Measurements from ENCODE around the gene PMEPA1.

The PMEPA1 gene

DNA sequence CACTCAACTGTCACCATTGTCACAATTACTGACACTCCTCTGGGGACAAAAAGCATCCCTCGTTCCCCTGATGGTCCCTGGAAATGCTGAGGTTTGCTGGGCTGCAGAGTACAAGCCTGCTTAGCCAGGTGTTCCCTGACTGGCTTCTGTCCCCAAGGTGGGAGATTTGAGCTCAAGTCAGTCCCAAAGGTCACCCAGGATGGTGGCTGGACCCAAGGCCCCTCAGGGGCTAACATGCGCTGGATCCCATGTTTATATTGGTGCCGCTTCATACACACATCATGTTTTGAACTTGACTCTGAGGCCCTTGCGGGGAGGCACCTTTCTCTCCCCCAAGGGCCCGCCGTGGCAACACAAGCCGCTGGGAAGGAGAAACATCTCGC is 44.2 kb downstream of the PMEPA1 start:
- no peak for DNase-seq (ENCODE audit: extremely low read depth, low read depth)
- TF ChIP-seq, protein P1, sequence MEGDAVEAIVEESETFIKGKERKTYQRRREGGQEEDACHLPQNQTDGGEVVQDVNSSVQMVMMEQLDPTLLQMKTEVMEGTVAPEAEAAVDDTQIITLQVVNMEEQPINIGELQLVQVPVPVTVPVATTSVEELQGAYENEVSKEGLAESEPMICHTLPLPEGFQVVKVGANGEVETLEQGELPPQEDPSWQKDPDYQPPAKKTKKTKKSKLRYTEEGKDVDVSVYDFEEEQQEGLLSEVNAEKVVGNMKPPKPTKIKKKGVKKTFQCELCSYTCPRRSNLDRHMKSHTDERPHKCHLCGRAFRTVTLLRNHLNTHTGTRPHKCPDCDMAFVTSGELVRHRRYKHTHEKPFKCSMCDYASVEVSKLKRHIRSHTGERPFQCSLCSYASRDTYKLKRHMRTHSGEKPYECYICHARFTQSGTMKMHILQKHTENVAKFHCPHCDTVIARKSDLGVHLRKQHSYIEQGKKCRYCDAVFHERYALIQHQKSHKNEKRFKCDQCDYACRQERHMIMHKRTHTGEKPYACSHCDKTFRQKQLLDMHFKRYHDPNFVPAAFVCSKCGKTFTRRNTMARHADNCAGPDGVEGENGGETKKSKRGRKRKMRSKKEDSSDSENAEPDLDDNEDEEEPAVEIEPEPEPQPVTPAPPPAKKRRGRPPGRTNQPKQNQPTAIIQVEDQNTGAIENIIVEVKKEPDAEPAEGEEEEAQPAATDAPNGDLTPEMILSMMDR (IDR thresholded peaks at IDR 0.05; ENCODE audit: low read depth, low read length), result no peak

DNA sequence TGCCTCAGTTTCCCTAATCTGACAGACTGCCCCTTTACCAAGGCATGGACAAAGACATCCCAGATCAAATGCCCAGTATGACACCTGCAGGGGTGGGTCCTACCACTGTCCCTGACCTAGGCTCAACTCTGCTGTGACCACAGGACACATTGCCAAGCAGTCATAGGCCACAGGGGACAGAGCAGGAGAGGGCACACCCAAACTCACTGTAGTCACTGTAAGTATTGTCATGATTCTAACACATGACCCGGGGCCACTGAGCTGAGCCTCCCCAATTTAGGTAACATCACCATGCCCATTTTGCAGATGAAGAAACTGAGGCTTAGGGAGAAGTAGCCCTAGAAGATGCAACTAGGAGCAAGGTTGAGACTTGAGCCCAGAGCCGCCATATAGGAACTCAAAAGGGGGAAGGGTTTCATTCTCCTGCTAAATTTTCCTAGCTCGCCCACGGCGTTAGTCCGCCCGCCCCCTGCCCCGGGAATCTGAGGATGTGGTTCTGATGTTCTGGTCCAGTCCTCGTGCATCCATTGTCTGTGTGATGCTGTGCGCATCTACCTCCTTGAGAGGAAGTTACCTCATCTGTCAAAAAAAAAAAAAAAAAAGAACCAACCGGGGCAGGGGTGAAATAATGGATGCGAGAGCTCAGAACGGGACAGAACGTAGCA is 44.8 kb downstream of the PMEPA1 start:
- TF ChIP-seq, protein P1 (IDR thresholded peaks at IDR 0.05; ENCODE audit: low read depth, low read length), result no peak
- DNase-seq (ENCODE audit: extremely low read depth, low read depth), result no peak

DNA sequence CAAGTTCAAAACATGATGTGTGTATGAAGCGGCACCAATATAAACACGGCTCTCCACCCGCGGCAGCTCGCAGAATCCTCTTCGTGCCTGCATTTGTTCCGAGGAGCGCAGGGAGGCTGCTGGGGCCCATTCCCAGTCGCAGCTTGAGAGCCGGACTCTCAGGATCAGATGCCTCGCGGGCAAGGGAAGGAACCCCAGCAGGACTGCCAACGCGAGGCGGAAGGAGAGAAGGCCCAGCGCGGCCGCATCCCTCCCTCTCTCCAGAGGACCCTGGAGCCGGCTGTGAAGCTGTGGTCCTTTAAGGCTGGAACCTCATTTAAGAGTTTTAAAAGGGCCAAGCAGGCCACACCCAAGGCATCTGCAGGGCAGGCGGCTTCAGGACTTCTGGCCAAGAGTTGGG is 45.3 kb downstream of the PMEPA1 start:
- TF ChIP-seq, protein P1 (IDR thresholded peaks at IDR 0.05; ENCODE audit: low read depth, low read length), result no peak
- DNase-seq (ENCODE audit: extremely low read depth, low read depth), result no peak

DNA sequence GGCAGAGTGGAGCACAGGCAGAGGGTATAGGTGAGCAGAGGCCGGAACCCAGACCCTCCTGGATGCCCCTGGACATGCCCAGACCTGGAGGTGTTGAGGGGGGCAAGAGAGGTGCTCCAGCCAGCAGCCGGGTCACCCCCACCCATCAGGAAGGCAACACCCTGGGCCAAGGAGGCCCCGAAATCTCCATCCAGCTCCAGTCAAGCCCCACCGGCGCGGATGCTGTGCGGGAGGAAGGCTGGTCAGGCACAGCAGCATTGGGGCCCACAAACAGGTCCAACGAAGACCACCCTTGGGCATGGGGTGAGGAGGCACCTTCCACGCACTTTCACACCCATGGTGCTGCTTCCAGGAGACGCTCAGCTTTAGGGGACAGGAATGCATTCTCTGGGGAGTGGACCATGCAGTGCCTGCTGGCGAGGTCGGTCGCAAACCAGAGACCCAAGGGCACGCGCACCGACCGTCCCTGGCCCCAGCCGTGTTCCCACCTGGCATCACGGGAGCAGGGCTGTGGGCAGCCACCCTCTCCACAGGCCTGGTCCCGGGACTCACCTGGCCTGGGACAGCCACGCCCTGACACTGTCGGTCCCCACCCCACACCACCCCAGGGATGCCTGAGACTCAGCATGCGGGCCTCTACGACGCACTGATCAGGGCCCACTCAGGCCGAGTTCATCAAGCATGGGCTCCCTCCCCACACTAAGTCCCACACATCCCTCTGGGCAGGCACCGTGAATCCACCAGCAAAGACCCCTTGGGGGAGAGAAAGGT is 45.9 kb downstream of the PMEPA1 start:
- DNase-seq (ENCODE audit: extremely low read depth, low read depth), result no peak
- TF ChIP-seq, protein P1 (IDR thresholded peaks at IDR 0.05; ENCODE audit: low read depth, low read length), result no peak

DNA sequence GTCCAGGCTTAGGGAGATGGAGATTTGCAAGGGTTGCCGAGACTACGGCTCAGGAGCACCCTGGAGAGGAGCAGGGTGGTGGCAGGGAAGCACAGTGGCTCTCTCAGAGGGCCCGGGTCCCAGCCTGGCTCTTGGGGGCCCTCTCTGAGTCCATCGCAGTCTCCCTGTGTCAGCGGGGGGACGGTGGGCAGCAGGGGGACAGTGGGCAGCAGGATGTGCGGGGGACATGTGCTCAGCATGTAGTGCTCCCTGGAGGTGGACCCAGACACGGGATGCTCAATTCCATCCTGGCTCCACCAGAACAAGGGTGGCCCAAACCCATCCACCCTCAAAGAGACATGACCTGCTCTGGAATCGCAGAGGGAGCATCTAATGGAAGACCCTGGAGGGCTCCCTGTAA is 46.6 kb downstream of the PMEPA1 start:
- DNase-seq (ENCODE audit: extremely low read depth, low read depth), result no peak
- TF ChIP-seq, protein P1 (IDR thresholded peaks at IDR 0.05; ENCODE audit: low read depth, low read length), result no peak

DNA sequence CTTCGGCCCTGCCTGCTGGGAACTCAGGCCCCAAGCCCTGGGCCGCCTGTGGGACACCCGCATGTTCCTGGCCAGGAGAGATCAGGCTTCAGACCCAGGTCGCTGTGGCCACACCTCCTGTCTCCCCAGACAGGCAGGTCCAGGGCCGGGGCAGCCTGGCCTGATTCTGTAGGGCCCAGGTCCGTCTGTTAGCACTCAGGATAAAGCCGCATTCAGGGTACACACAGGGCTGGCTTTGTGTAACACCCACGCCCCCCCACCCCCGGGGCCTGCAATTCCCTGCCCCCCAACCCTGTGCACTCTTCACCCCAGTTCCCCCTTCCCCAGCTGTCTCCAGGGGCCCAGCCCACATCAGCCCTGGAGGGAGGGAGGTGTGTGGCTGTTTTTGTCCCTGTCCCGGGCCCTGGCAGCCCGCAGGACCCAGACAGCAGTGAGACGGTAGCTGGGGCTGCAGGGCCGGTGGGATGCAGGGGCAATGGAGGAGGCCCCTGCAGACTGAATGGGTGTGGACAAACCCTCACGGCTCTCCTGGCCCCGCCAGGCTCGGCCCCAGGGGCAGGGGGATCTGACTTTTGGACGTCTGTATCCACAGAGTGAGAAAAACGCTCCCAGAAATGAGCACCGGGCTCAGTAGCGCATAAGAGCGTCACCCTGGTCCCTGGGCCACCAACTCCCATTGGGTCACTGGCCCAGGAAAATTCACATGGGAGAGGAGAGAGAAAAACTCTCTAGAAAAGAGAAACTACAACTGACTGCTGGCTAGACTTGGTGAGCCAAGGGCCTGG is 47.2 kb downstream of the PMEPA1 start:
- DNase-seq (ENCODE audit: extremely low read depth, low read depth), result no peak
- TF ChIP-seq, protein P1 (IDR thresholded peaks at IDR 0.05; ENCODE audit: low read depth, low read length), result no peak

Measured in AG09319 (cell line).